Erythroblast (primary cell): ENCODE results near the gene PRICKLE2.

ENCODE experiments used
- GATA1 ChIP-seq: IDR thresholded peaks from 2 replicates; pipeline ENCODE4 v1.6.1; 2011; ENCODE audit warnings: low read depth, mild to moderate bottlenecking, control low read depth, low read length, moderate library complexity
- POLR2A ChIP-seq: IDR thresholded peaks from 2 replicates; pipeline ENCODE4 v1.6.1; 2011; ENCODE audit warnings: mild to moderate bottlenecking, low read length

GRCh38 chr3:64123931-64124330 lies 101.3 kb downstream of the PRICKLE2 start:
- no peak for TF ChIP-seq POLR2A
- TF ChIP-seq GATA1, result no peak
